Measurements from ENCODE around the gene COPS9.

Gene COPS9

GRCh38 chr2:240142256-240142775 is 6.2 kb upstream of the COPS9 start:
- H3K27ac ChIP-seq: no peak overlapping the region
- no peak for TF ChIP-seq ZFX (IDR thresholded peaks at IDR 0.05)
- TF ChIP-seq CTCF (conservative IDR thresholded peaks at IDR 0.05): no peak

DNA sequence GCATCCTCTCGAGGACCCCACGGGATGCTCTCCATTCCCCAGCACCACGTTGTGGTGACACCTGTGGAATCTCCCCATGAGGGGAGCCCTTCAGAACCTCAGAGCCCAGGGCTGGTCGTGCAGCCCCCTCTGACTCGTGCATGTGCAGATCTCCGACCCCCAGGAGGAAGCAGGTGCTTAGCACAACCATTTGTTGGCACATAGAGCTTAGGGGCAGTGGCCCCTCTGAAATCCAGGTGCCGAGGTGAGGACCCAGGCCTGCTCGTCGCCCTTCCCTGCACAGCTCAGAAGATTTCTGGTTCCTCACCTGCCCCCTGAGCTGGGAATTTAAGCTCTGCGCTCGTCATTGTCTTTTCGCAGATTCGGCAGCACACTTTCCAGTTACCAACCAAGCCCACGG is 5.6 kb upstream of the COPS9 start:
- TF ChIP-seq CTCF (conservative IDR thresholded peaks at IDR 0.05): no peak
- TF ChIP-seq ZFX (IDR thresholded peaks at IDR 0.05): no peak
- H3K27ac ChIP-seq: no peak overlapping the region

- TF ChIP-seq ZFX (IDR thresholded peaks at IDR 0.05): no peak
- no peak for TF ChIP-seq CTCF (conservative IDR thresholded peaks at IDR 0.05)
- no peak overlapping the region for H3K27ac ChIP-seq
Observed at GRCh38 chr2:240140920-240141319, 4.8 kb upstream of the COPS9 start.

DNA sequence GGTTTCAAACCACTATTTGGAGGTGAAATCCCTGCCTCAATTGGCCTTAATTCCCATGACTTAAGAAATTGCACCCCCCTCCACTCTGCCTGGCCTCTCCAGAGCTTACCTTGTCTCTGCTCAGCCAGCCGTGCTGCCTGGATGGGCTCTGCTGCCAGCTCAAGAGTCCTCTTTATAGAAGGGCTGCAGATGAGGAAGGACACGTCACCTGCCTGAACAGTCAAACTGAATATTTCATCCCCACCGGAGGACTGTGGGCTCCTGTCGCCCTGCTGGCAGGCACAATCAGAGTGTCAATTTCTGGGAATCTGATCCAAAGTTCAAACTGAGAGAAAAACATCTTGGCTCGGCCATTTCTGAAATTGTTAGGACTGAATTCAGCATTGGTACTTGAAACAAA is 4.4 kb upstream of the COPS9 start, which contains the start of gene OTOS:
TSS of gene OTOS (minus strand) at position 148 of the 400 bp plus-strand sequence. CDS start 332 bp downstream, outside the sequence.
- TF ChIP-seq ZFX (IDR thresholded peaks at IDR 0.05) (no peak), CTCF (conservative IDR thresholded peaks at IDR 0.05) (no peak)
- no peak within 1 kb of the TSS for H3K27ac ChIP-seq

DNA sequence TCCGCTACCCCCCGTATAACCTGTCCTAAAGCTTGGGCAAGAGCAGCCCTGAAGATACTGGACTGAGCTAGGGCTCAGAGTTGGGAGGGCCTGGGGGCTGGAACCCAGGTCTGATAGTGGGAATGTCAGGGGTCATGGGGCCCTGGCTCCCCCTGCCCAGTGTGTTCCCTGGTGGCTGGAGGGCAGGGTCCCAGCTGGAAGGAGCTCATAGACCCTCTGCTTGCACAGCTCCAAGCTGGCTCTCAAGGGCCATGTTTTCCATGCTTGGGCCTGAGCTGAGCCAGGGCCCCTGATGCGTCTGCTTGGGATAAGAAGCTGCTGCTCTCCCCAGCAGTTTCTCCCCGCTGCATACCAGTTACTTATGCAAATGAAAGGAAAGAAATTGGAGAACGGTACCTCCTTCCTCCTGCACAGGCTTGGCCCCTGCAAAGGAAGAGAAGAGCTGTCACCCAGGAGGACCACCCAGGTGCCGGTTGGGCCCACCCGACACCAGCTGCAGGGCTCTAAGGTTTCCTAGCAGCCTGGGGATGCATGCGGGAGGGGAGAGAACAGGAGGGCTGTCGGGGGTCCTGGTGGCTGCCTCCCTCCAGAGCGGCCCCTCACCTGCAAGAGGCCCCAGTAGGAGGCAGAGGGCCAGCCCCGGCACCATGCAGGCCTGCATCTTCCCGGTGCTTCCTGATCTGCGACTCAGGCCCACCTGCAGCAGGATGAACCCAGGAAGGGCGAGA is 3.7 kb upstream of the COPS9 start:
- no peak overlapping the region for H3K27ac ChIP-seq
- TF ChIP-seq ZFX (IDR thresholded peaks at IDR 0.05): no peak
- TF ChIP-seq CTCF (conservative IDR thresholded peaks at IDR 0.05): no peak

- TF ChIP-seq CTCF (conservative IDR thresholded peaks at IDR 0.05) (no peak), ZFX (IDR thresholded peaks at IDR 0.05) (no peak)
- H3K27ac ChIP-seq: no peak overlapping the region
Observed at GRCh38 chr2:240139011-240139441, 2.9 kb upstream of the COPS9 start.

GRCh38 chr2:240138254-240138984 is 2.3 kb upstream of the COPS9 start:
- no peak overlapping the region for H3K27ac ChIP-seq
- no peak for TF ChIP-seq CTCF (conservative IDR thresholded peaks at IDR 0.05)
- TF ChIP-seq ZFX (IDR thresholded peaks at IDR 0.05): no peak

Measured in C4-2B (cell line).